Measurements from ENCODE around the gene GON4L. TPM values are rescaled to one million over a fixed set of nuclear protein-coding genes. Genes with fewer than 3 reads are reported as not detected.
"Not testable (repeated sequence)": the region's sequence is repeated elsewhere in the genome, so short reads cannot be mapped to it uniquely, and the experiment has no call there.

Gene GON4L
- total RNA-seq, 2 experiments from 2014 or later: 44.2 to 48.8 TPM

GRCh38 chr1:155711457-155711856 is 145.6 kb downstream of the GON4L start:
- H3K9me3 Mint-ChIP-seq (ENCODE audit: low read depth); DNase-seq; H3K27me3 Mint-ChIP-seq; CTCF ChIA-PET; POLR2A ChIA-PET; ATAC-seq; intact Hi-C loops (cut with DNase I, micrococcal nuclease); H3K4me3 Mint-ChIP-seq; H3K27ac Mint-ChIP-seq: not testable (repeated sequence)
- Mint-ChIP-seq H3K36me3 (ENCODE audit: low read depth) (peaks cover 41% of the 10 kb centered on the region), H3K4me1 (peaks cover 12% of the 10 kb centered on the region)

- H3K27ac Mint-ChIP-seq: no peak overlapping the region
- ATAC-seq (no peak), DNase-seq (no peak)
- intact Hi-C loops (cut with DNase I, micrococcal nuclease): no loop called here
- no peaks in the 10 kb centered on the region for H3K9me3 Mint-ChIP-seq (ENCODE audit: low read depth)
- ChIA-PET POLR2A (no interaction called here), CTCF (interaction anchor here (0.7 kb wide), 1 partner anchor 55 kb away, joined by 3 read pairs; no protein-coding TSS in a partner anchor)
- no peaks in the 10 kb centered on the region for H3K27me3 Mint-ChIP-seq
- H3K4me1 Mint-ChIP-seq: peaks cover 17% of the 10 kb centered on the region
- H3K36me3 Mint-ChIP-seq (ENCODE audit: low read depth): peaks cover 39% of the 10 kb centered on the region
- no peak overlapping the region for H3K4me3 Mint-ChIP-seq
These were observed 147.6 kb downstream of the GON4L start for GRCh38 chr1:155709391-155709790.

GRCh38 chr1:155706139-155706538 is 150.9 kb downstream of the GON4L start:
- H3K4me1 Mint-ChIP-seq: peaks cover 29% of the 10 kb centered on the region
- ATAC-seq (no peak), DNase-seq (no peak)
- H3K36me3 Mint-ChIP-seq (ENCODE audit: low read depth): peaks cover 23% of the 10 kb centered on the region
- ChIA-PET CTCF (interaction anchor here (1.2 kb wide), 1 partner anchor 10 kb away, joined by 5 read pairs; no protein-coding TSS in a partner anchor), POLR2A (no interaction called here)
- H3K27ac Mint-ChIP-seq: no peak overlapping the region
- no peak overlapping the region for H3K4me3 Mint-ChIP-seq
- intact Hi-C loops (cut with DNase I, micrococcal nuclease): no loop called here
- no peaks in the 10 kb centered on the region for H3K9me3 Mint-ChIP-seq (ENCODE audit: low read depth)
- H3K27me3 Mint-ChIP-seq: no peaks in the 10 kb centered on the region

- intact Hi-C loops (cut with DNase I, micrococcal nuclease); CTCF ChIA-PET; POLR2A ChIA-PET; H3K9me3 Mint-ChIP-seq (ENCODE audit: low read depth); H3K27ac Mint-ChIP-seq; H3K27me3 Mint-ChIP-seq; H3K4me3 Mint-ChIP-seq; DNase-seq: not testable (repeated sequence)
- H3K4me1 Mint-ChIP-seq: peaks cover 32% of the 10 kb centered on the region
- H3K36me3 Mint-ChIP-seq (ENCODE audit: low read depth): peaks cover 20% of the 10 kb centered on the region
- ATAC-seq: peak; percentile 68
These were observed 152.6 kb downstream of the GON4L start for GRCh38 chr1:155704414-155704813.

- DNase-seq: no peak
- intact Hi-C loops (cut with DNase I, micrococcal nuclease): no loop called here
- POLR2A ChIA-PET: interaction anchor here (0.6 kb wide), 1 partner anchor 13 kb away, joined by 3 read pairs; no protein-coding TSS in a partner anchor
- Mint-ChIP-seq H3K27ac (no peak overlapping the region), H3K9me3 (ENCODE audit: low read depth) (no peaks in the 10 kb centered on the region), H3K4me1 (peaks cover 41% of the 10 kb centered on the region), H3K27me3 (no peaks in the 10 kb centered on the region), H3K36me3 (ENCODE audit: low read depth) (peaks cover 21% of the 10 kb centered on the region), H3K4me3 (no peak overlapping the region)
- no peak for ATAC-seq
- CTCF ChIA-PET: no interaction called here
These were observed 153.8 kb downstream of the GON4L start for GRCh38 chr1:155703216-155703615.

GRCh38 chr1:155701675-155702074 is 155.3 kb downstream of the GON4L start:
- ATAC-seq; H3K27me3 Mint-ChIP-seq; intact Hi-C loops (cut with DNase I, micrococcal nuclease); H3K9me3 Mint-ChIP-seq (ENCODE audit: low read depth); POLR2A ChIA-PET; H3K4me3 Mint-ChIP-seq; H3K27ac Mint-ChIP-seq; DNase-seq; CTCF ChIA-PET: not testable (repeated sequence)
- H3K4me1 Mint-ChIP-seq: peaks cover 39% of the 10 kb centered on the region
- peaks cover 23% of the 10 kb centered on the region for H3K36me3 Mint-ChIP-seq (ENCODE audit: low read depth)

Other genes with a start within 250 kb of the GON4L start
- gene MSTO1, start 247.0 kb downstream of the GON4L start, total RNA-seq: 10 to 100 TPM; 56.8 to 62.1 TPM
- gene YY1AP1, start 168.4 kb downstream of the GON4L start, total RNA-seq: 10 to 100 TPM; 59.6 to 76.0 TPM
- gene DAP3, start 168.1 kb downstream of the GON4L start, total RNA-seq: 100 to 1,000 TPM; 159 to 162 TPM
- gene SYT11, start 2.4 kb upstream of the GON4L start, total RNA-seq: 10 to 100 TPM; 14.3 to 14.8 TPM
- 10 to 100 TPM; 20.3 to 23.0 TPM for gene RIT1, start 54.1 kb upstream of the GON4L start, total RNA-seq
- 10 to 100 TPM; 68.7 to 97.5 TPM for gene KHDC4, start 77.2 kb upstream of the GON4L start, total RNA-seq
- not detected for gene RXFP4, start 84.4 kb upstream of the GON4L start, total RNA-seq
- 100 to 1,000 TPM; 135 to 216 TPM for gene ARHGEF2, start 121.3 kb upstream of the GON4L start, total RNA-seq
- 100 to 1,000 TPM; 143 to 197 TPM for gene SSR2, start 163.7 kb upstream of the GON4L start, total RNA-seq
- 10 to 100 TPM; 34.5 to 49.0 TPM for gene UBQLN4, start 196.6 kb upstream of the GON4L start, total RNA-seq
- gene LAMTOR2, start 197.6 kb upstream of the GON4L start, total RNA-seq: 10 to 100 TPM; 26.1 to 50.3 TPM
- under 1 TPM; 0.46 to 0.77 TPM for gene RAB25, start 203.9 kb upstream of the GON4L start, total RNA-seq
- under 1 TPM; 0.48 to 0.79 TPM for gene MEX3A, start 225.3 kb upstream of the GON4L start, total RNA-seq